ENCODE measurements around the gene RTF2. TPM values are rescaled to one million over a fixed set of nuclear protein-coding genes. Genes with fewer than 3 reads are reported as not detected.

RTF2 gene
- total and polyA plus RNA-seq, 10 donors, result 50.3 to 89.3 (median 76.3) TPM

- intact Hi-C loops (cut with DNase I; ENCODE audit: low total_unique reads), result no loop called here
Measured at GRCh38 chr20:56453352-56453751, 15.1 kb upstream of the RTF2 start.

GRCh38 chr20:56454754-56455153 lies 13.7 kb upstream of the RTF2 start:
- no peak overlapping the region for H3K27ac ChIP-seq
- no peak for DNase-seq
- H3K4me3 ChIP-seq, result no peak overlapping the region
- H3K9me3 ChIP-seq, result no peaks in the 10 kb centered on the region
- 73 to 85% (median 81%) methylated on average over 7 of the region's 7 CpGs for WGBS, 5 donors
- peaks cover 0 to 19% (median 2%) of the 10 kb centered on the region in 6 donors for H3K4me1 ChIP-seq
- H3K36me3 ChIP-seq, result peaks cover 0 to 47% (median 11%) of the 10 kb centered on the region in 6 donors
- no peaks in the 10 kb centered on the region for H3K27me3 ChIP-seq (replicated peaks in 1 of 7)
- TF ChIP-seq CTCF (IDR thresholded peaks at IDR 0.05 in 8 of 11, conservative IDR thresholded peaks at IDR 0.05 in 3 of 11) (no peak), POLR2A (IDR thresholded peaks at IDR 0.05) (no peak), POLR2AphosphoS5 (IDR thresholded peaks at IDR 0.05) (no peak)
- intact Hi-C loops (cut with DNase I; ENCODE audit: low total_unique reads), result no loop called here

More at GRCh38 chr20:56453352-56453751, 15.1 kb upstream of the RTF2 start:
- H3K36me3 ChIP-seq, result peaks cover 0 to 33% (median 3%) of the 10 kb centered on the region in 6 donors
- H3K4me3 ChIP-seq, result no peak overlapping the region
- peaks cover 0 to 19% (median 2%) of the 10 kb centered on the region in 6 donors for H3K4me1 ChIP-seq
- no peak for TF ChIP-seq CTCF (IDR thresholded peaks at IDR 0.05 in 8 of 11, conservative IDR thresholded peaks at IDR 0.05 in 3 of 11)
- no peak for TF ChIP-seq POLR2A (IDR thresholded peaks at IDR 0.05)
- no peak for TF ChIP-seq POLR2AphosphoS5 (IDR thresholded peaks at IDR 0.05)
- H3K9me3 ChIP-seq, result no peaks in the 10 kb centered on the region
- no peak for DNase-seq
- no peaks in the 10 kb centered on the region for H3K27me3 ChIP-seq (replicated peaks in 1 of 7)
- H3K27ac ChIP-seq, result peak overlapping the region in 1 of 8 donors; percentile 4
- WGBS, 5 donors, result 51 to 60% (median 56%) methylated on average over 5 of the region's 5 CpGs

GRCh38 chr20:56458206-56458821 lies 10.1 kb upstream of the RTF2 start:
- Histone ChIP-seq H3K27ac (no peak overlapping the region), H3K36me3 (peaks cover 0 to 26% (median 10%) of the 10 kb centered on the region in 6 donors), H3K27me3 (replicated peaks in 1 of 7) (no peaks in the 10 kb centered on the region), H3K4me1 (peaks cover 0 to 37% (median 6%) of the 10 kb centered on the region in 6 donors), H3K9me3 (no peaks in the 10 kb centered on the region), H3K4me3 (no peak overlapping the region)
- TF ChIP-seq CTCF (IDR thresholded peaks at IDR 0.05 in 8 of 11, conservative IDR thresholded peaks at IDR 0.05 in 3 of 11), result no peak
- no peak for TF ChIP-seq POLR2AphosphoS5 (IDR thresholded peaks at IDR 0.05)
- TF ChIP-seq POLR2A (IDR thresholded peaks at IDR 0.05), result no peak
- 74 to 93% (median 82%) methylated on average over 14 to 22 of the region's 22 CpGs for WGBS, 5 donors
- DNase-seq, result no peak
- intact Hi-C loops (cut with DNase I; ENCODE audit: low total_unique reads), result no loop called here

- TF ChIP-seq POLR2AphosphoS5 (IDR thresholded peaks at IDR 0.05) (no peak), CTCF (IDR thresholded peaks at IDR 0.05 in 8 of 11, conservative IDR thresholded peaks at IDR 0.05 in 3 of 11) (no peak), POLR2A (IDR thresholded peaks at IDR 0.05) (no peak)
- no peaks in the 10 kb centered on the region for H3K9me3 ChIP-seq
- WGBS, 5 donors, result 27 to 57% (median 44%) methylated on average over 3 of the region's 3 CpGs
- H3K27ac ChIP-seq, result no peak overlapping the region
- H3K27me3 ChIP-seq (replicated peaks in 1 of 7), result no peaks in the 10 kb centered on the region
- H3K4me1 ChIP-seq, result peaks cover 0 to 46% (median 16%) of the 10 kb centered on the region in 6 donors
- intact Hi-C loops (cut with DNase I; ENCODE audit: low total_unique reads), result no loop called here
- H3K36me3 ChIP-seq, result peaks cover 0 to 26% (median 10%) of the 10 kb centered on the region in 6 donors
- no peak overlapping the region for H3K4me3 ChIP-seq
- DNase-seq, result no peak
Measured at GRCh38 chr20:56460459-56460858, 8.0 kb upstream of the RTF2 start.

All from spleen (tissue), 11 donors.